Subcutaneous adipose tissue (tissue), 4 donors: Measurements from ENCODE around the gene RAD51B. TPM values are rescaled to one million over a fixed set of nuclear protein-coding genes. Genes with fewer than 3 reads are reported as not detected.

ENCODE experiments used
- CTCF ChIP-seq: fragments of 450-650 bp; IDR thresholded peaks from one replicate; pipeline ENCODE4 v1.5.1; 2016; ENCODE audit warnings: low read depth, mild to moderate bottlenecking, control low read depth, antibody characterized with exemption, moderate library complexity
- total RNA-seq, 4 donors: library from RNA; depleted of rRNA; stranded (reverse); fragments of >200 nt; gene quantifications; one replicate each; pipeline ENCODE4 v1.1.0, GENCODE V29; 2016

The RAD51B gene
- total RNA-seq, 4 donors from 2014 or later, result 9.7 to 24.1 (median 16.7) TPM

DNA sequence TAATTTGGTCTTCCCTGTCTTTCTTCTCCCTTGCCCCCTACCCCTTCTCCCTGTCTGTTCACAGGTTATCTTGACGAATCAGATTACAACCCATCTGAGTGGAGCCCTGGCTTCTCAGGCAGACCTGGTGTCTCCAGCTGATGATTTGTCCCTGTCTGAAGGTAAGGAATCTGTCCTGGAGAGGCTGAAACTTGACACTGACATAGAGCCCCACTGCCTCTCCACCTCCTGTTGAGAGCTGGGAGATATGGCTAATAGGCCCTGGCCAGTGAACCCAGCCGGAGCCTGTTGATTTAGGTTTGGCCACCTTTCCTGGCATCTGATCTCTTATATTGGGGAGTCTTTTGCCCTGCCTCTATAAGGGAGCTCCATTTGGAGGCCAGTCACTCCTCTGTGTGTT is 472.2 kb downstream of the RAD51B start:
- no peak for TF ChIP-seq CTCF

DNA sequence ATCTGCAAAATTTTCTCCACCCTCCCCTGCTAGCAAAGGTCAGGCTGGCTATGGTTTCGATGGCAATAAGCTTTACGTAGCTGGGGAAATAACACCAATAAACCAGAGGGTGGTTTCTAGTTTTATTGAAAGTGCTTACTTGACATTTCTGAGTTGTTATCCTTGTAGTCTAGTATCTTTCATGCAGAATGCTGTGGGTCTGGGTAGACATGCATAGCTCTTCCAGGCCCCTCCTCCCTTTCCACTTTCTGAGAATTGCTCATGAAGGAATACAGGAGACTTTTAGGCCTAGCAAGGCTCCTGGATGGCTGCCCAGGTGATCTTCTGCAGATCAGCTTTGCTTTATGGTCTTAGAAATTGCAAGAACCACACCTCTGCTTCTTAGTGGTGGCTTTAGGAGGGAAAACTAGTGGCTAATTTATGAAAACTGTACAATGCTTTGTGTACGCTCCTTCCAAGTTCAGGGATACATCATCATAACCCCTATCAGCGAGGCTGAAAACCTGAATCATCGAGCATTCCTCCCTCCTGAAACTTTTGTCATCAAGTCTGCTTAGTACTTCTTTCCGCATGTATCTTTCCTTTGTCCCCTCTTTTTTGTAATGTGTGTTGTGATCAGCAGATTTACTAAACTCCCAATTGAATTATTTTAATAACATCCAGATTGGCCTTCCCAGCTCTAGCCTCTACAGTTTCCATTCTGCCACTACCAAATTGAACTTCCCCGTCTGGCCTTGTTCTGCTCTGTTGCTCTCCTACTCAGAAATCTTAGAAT is 473.0 kb downstream of the RAD51B start:
- TF ChIP-seq CTCF, result no peak

- no peak for TF ChIP-seq CTCF
Measured at GRCh38 chr14:68293404-68293803, 473.8 kb downstream of the RAD51B start.

GRCh38 chr14:68295316-68295816 is 475.8 kb downstream of the RAD51B start:
- no peak for TF ChIP-seq CTCF

GRCh38 chr14:68297039-68297438 is 477.5 kb downstream of the RAD51B start:
- no peak for TF ChIP-seq CTCF

- no peak for TF ChIP-seq CTCF
Measured at GRCh38 chr14:68297876-68298468, 478.4 kb downstream of the RAD51B start.

GRCh38 chr14:68300608-68301007 is 481.0 kb downstream of the RAD51B start:
- no peak for TF ChIP-seq CTCF
